Neural cell (in vitro differentiated cells): Measurements from ENCODE around the gene KIF2A. TPM values are rescaled to one million over a fixed set of nuclear protein-coding genes. Genes with fewer than 3 reads are reported as not detected.

Experiments used
- H2AFZ ChIP-seq: fragments of 200-600, 300-800 bp; sonication (generic), shearing (Covaris generic); 2 replicates; pipeline ENCODE4 v1.6.0; 2014; ENCODE audit warnings: low read depth, mild to moderate bottlenecking, antibody characterized with exemption, low read length, moderate library complexity
- H3F3A ChIP-seq: fragments of 200-600 bp; shearing (Covaris generic); 2 replicates; pipeline ENCODE4 v1.6.1; 2016; ENCODE audit warnings: mild to moderate bottlenecking, moderate library complexity, mixed read lengths, antibody characterized with exemption, low read length; ENCODE audit not compliant: insufficient read depth, poor library complexity, severe bottlenecking
- H3K27ac ChIP-seq: fragments of 200-600, 300-800 bp; sonication (generic), shearing (Covaris generic); 2 replicates; pipeline ENCODE4 v1.5.1; 2014; ENCODE audit warnings: mild to moderate bottlenecking, low read length, moderate library complexity
- H3K27me3 ChIP-seq: fragments of 300-800, 200-600 bp; sonication (generic), shearing (Covaris generic); 2 replicates; pipeline ENCODE4 v1.6.0; 2014; ENCODE audit warnings: mild to moderate bottlenecking, low read depth, low read length, moderate library complexity; ENCODE audit not compliant: insufficient read depth
- H3K36me3 ChIP-seq: fragments of 300-800, 200-600 bp; sonication (generic), shearing (Covaris generic); 2 replicates; pipeline ENCODE4 v1.5.1; 2014; ENCODE audit warnings: mild to moderate bottlenecking, antibody characterized with exemption, low read length, moderate library complexity; ENCODE audit not compliant: insufficient read depth
- H3K4me2 ChIP-seq: fragments of 300-800, 200-600 bp; sonication (generic), shearing (Covaris generic); 2 replicates; pipeline ENCODE4 v1.6.0; 2014; ENCODE audit warnings: mild to moderate bottlenecking, low read length
- H3K4me3 ChIP-seq: fragments of 300-800, 200-600 bp; sonication (generic), shearing (Covaris generic); 2 replicates; pipeline ENCODE4 v1.5.1; 2014; ENCODE audit warnings: mild to moderate bottlenecking, low read length, moderate library complexity
- H3K79me2 ChIP-seq: fragments of 200-600 bp; shearing (Covaris generic); replicated peaks from 2 replicates; pipeline ENCODE4 v1.6.0; 2014; ENCODE audit warnings: mild to moderate bottlenecking, low read length, moderate library complexity; ENCODE audit not compliant: insufficient read depth
- H3K9ac ChIP-seq: fragments of 300-800, 200-600 bp; sonication (generic), shearing (Covaris generic); 2 replicates; pipeline ENCODE4 v1.6.1; 2016; ENCODE audit warnings: mild to moderate bottlenecking, low read length, mixed read lengths
- H3K9me2 ChIP-seq: fragments of 200-600 bp; shearing (Covaris generic); 2 replicates; pipeline ENCODE4 v1.6.1; 2016; ENCODE audit warnings: mild to moderate bottlenecking, low read length, mixed read lengths; ENCODE audit not compliant: insufficient read depth
- H3K9me3 ChIP-seq: fragments of 200-600, 300-800 bp; sonication (generic), shearing (Covaris generic); 2 replicates; pipeline ENCODE4 v1.6.1; 2016; ENCODE audit warnings: mild to moderate bottlenecking, mixed run types, low read length, moderate library complexity, mixed read lengths
- H4K20me1 ChIP-seq: fragments of 200-600 bp; shearing (Covaris generic); 2 replicates; pipeline ENCODE4 v1.6.1; 2016; ENCODE audit warnings: mild to moderate bottlenecking, mixed run types; ENCODE audit not compliant: insufficient read depth
- CTCF ChIP-seq: fragments of 450-650 bp; IDR thresholded peaks from 2 replicates; pipeline ENCODE4 v1.5.1; 2014; ENCODE audit warnings: antibody characterized with exemption, mild to moderate bottlenecking, moderate library complexity; ENCODE audit not compliant: poor library complexity, severe bottlenecking
- EP300 ChIP-seq: fragments of 450-650 bp; conservative IDR thresholded peaks from 2 replicates; pipeline ENCODE4 v1.6.1; 2014; ENCODE audit warnings: antibody characterized with exemption, mild to moderate bottlenecking, moderate library complexity; ENCODE audit not compliant: poor library complexity, severe bottlenecking
- EZH2 ChIP-seq: fragments of 200-600, 300-800 bp; shearing (Covaris generic), sonication (generic); IDR thresholded peaks from 2 replicates; pipeline ENCODE4 v1.6.1; 2014; ENCODE audit warnings: antibody characterized with exemption, low read length, borderline replicate concordance, mild to moderate bottlenecking; ENCODE audit not compliant: insufficient read depth, poor library complexity, severe bottlenecking
- MXI1 ChIP-seq: fragments of 450-650 bp; conservative IDR thresholded peaks from 2 replicates; pipeline ENCODE4 v1.6.1; 2014; ENCODE audit warnings: antibody characterized with exemption, mild to moderate bottlenecking; ENCODE audit not compliant: poor library complexity, severe bottlenecking
- POLR2AphosphoS5 ChIP-seq: IDR thresholded peaks from 2 replicates; pipeline ENCODE4 v1.6.1; 2012
- RAD21 ChIP-seq: fragments of 450-650 bp; conservative IDR thresholded peaks from 2 replicates; pipeline ENCODE4 v1.6.1; 2014; ENCODE audit warnings: antibody characterized with exemption, mild to moderate bottlenecking, moderate library complexity
- REST ChIP-seq: IDR thresholded peaks from 2 replicates; pipeline ENCODE4 v1.6.1; 2012; ENCODE audit warnings: borderline replicate concordance
- SMC3 ChIP-seq: fragments of 450-650 bp; conservative IDR thresholded peaks from 2 replicates; pipeline ENCODE4 v1.6.1; 2014; ENCODE audit warnings: antibody characterized with exemption, mild to moderate bottlenecking, moderate library complexity; ENCODE audit not compliant: poor library complexity
- polyA plus RNA-seq: library from polyadenylated mRNA; depleted of rRNA; stranded (reverse); fragments of >200 nt; gene quantifications from 2 replicates; pipeline ENCODE4 v1.2.3, GENCODE V29; 2014

Gene KIF2A
- polyA plus RNA-seq, 1 donor from 2014 or later: 68.4 TPM

- Histone ChIP-seq H3K27me3 (no peaks in the 10 kb centered on the region), H2AFZ (no peak overlapping the region), H3K79me2 (peaks cover 61% of the 10 kb centered on the region), H3K4me2 (no peak overlapping the region), H3K27ac (no peak overlapping the region), H3K36me3 (no peaks in the 10 kb centered on the region), H3F3A (no peaks in the 10 kb centered on the region), H3K9me2 (no peaks in the 10 kb centered on the region), H3K4me3 (no peak overlapping the region), H3K9me3 (no peaks in the 10 kb centered on the region), H4K20me1 (no peaks in the 10 kb centered on the region), H3K9ac (no peak overlapping the region)
- TF ChIP-seq SMC3: no peak
- TF ChIP-seq EZH2: no peak
- TF ChIP-seq EP300: no peak
- no peak for TF ChIP-seq RAD21
Measured at GRCh38 chr5:62326302-62326701, 20.3 kb downstream of the KIF2A start.

- Histone ChIP-seq H3F3A (no peaks in the 10 kb centered on the region), H3K4me3 (no peak overlapping the region), H3K27me3 (no peaks in the 10 kb centered on the region), H3K4me2 (no peak overlapping the region), H3K79me2 (peaks cover 57% of the 10 kb centered on the region), H2AFZ (no peak overlapping the region), H3K36me3 (no peaks in the 10 kb centered on the region), H3K9me3 (no peaks in the 10 kb centered on the region), H3K9me2 (no peaks in the 10 kb centered on the region), H4K20me1 (no peaks in the 10 kb centered on the region), H3K9ac (no peak overlapping the region), H3K27ac (no peak overlapping the region)
- TF ChIP-seq RAD21 (no peak), REST (no peak), POLR2AphosphoS5 (no peak), MXI1 (no peak), CTCF (no peak), EZH2 (no peak), EP300 (no peak)
Measured at GRCh38 chr5:62326702-62327101, 20.7 kb downstream of the KIF2A start.
